GM12878 (cell line): Measurements from ENCODE around the gene PTGR1.

Source experiments
- CHD2 ChIP-seq: IDR thresholded peaks from 2 replicates; pipeline ENCODE4 v1.6.1; 2011; ENCODE audit warnings: low read depth, low read length, improper control_type of control experiment, borderline replicate concordance
- CTCF ChIP-seq, 3 experiments: IDR thresholded peaks in 2 of 3; conservative IDR thresholded peaks in 1 of 3; 2 replicates each; pipeline ENCODE4 v1.5.1; 2011; ENCODE audit warnings: low read depth in 3 of 3, low read length in 3 of 3, mild to moderate bottlenecking in 3 of 3, control low read depth in 2 of 3, moderate library complexity in 2 of 3, inconsistent platforms in 1 of 3, mixed read lengths in 1 of 3; ENCODE audit not compliant: control insufficient read depth in 2 of 3, insufficient read depth in 1 of 3; ENCODE audit errors: extremely low read depth in 1 of 3
- E4F1 ChIP-seq: fragments of 450-650 bp; IDR thresholded peaks from 2 replicates; pipeline ENCODE4 v1.6.1; 2018; ENCODE audit warnings: borderline replicate concordance, mild to moderate bottlenecking; ENCODE audit not compliant: partially characterized antibody
- PAX5 ChIP-seq: IDR thresholded peaks from 2 replicates; pipeline ENCODE4 v1.6.1; 2011; ENCODE audit warnings: low read depth, low read length, borderline replicate concordance
- SMC3 ChIP-seq: IDR thresholded peaks from 2 replicates; pipeline ENCODE4 v1.6.1; 2011; ENCODE audit warnings: low read length, improper control_type of control experiment, borderline replicate concordance
- TF ChIP-seq, protein P1 (sequence below): fragments of 450-650 bp; formaldehyde crosslinking; IDR thresholded peaks from 2 replicates; pipeline ENCODE4 v1.4.0; 2020; ENCODE audit warnings: mild to moderate bottlenecking, moderate library complexity
- TF ChIP-seq, protein P2 (sequence below): fragments of 450-650 bp; IDR thresholded peaks from 2 replicates; pipeline ENCODE4 v1.6.1; 2017; ENCODE audit warnings: mild to moderate bottlenecking, moderate library complexity

GRCh38 chr9:111516061-111516465 lies 83.4 kb downstream of the PTGR1 start:
- no peak for TF ChIP-seq PAX5
- no peak for TF ChIP-seq SMC3
- TF ChIP-seq, protein P1, sequence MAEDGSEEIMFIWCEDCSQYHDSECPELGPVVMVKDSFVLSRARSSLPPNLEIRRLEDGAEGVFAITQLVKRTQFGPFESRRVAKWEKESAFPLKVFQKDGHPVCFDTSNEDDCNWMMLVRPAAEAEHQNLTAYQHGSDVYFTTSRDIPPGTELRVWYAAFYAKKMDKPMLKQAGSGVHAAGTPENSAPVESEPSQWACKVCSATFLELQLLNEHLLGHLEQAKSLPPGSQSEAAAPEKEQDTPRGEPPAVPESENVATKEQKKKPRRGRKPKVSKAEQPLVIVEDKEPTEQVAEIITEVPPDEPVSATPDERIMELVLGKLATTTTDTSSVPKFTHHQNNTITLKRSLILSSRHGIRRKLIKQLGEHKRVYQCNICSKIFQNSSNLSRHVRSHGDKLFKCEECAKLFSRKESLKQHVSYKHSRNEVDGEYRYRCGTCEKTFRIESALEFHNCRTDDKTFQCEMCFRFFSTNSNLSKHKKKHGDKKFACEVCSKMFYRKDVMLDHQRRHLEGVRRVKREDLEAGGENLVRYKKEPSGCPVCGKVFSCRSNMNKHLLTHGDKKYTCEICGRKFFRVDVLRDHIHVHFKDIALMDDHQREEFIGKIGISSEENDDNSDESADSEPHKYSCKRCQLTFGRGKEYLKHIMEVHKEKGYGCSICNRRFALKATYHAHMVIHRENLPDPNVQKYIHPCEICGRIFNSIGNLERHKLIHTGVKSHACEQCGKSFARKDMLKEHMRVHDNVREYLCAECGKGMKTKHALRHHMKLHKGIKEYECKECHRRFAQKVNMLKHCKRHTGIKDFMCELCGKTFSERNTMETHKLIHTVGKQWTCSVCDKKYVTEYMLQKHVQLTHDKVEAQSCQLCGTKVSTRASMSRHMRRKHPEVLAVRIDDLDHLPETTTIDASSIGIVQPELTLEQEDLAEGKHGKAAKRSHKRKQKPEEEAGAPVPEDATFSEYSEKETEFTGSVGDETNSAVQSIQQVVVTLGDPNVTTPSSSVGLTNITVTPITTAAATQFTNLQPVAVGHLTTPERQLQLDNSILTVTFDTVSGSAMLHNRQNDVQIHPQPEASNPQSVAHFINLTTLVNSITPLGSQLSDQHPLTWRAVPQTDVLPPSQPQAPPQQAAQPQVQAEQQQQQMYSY (CRISPR knock-in tag), result no peak
- no peak for TF ChIP-seq E4F1
- no peak for TF ChIP-seq CTCF (IDR thresholded peaks at IDR 0.05 in 2 of 3, conservative IDR thresholded peaks at IDR 0.05 in 1 of 3; ENCODE audit: control insufficient read depth in 2 of 3, extremely low read depth in 1 of 3, insufficient read depth in 1 of 3, low read depth in 3 of 3, low read length in 3 of 3)
- TF ChIP-seq, protein P2, sequence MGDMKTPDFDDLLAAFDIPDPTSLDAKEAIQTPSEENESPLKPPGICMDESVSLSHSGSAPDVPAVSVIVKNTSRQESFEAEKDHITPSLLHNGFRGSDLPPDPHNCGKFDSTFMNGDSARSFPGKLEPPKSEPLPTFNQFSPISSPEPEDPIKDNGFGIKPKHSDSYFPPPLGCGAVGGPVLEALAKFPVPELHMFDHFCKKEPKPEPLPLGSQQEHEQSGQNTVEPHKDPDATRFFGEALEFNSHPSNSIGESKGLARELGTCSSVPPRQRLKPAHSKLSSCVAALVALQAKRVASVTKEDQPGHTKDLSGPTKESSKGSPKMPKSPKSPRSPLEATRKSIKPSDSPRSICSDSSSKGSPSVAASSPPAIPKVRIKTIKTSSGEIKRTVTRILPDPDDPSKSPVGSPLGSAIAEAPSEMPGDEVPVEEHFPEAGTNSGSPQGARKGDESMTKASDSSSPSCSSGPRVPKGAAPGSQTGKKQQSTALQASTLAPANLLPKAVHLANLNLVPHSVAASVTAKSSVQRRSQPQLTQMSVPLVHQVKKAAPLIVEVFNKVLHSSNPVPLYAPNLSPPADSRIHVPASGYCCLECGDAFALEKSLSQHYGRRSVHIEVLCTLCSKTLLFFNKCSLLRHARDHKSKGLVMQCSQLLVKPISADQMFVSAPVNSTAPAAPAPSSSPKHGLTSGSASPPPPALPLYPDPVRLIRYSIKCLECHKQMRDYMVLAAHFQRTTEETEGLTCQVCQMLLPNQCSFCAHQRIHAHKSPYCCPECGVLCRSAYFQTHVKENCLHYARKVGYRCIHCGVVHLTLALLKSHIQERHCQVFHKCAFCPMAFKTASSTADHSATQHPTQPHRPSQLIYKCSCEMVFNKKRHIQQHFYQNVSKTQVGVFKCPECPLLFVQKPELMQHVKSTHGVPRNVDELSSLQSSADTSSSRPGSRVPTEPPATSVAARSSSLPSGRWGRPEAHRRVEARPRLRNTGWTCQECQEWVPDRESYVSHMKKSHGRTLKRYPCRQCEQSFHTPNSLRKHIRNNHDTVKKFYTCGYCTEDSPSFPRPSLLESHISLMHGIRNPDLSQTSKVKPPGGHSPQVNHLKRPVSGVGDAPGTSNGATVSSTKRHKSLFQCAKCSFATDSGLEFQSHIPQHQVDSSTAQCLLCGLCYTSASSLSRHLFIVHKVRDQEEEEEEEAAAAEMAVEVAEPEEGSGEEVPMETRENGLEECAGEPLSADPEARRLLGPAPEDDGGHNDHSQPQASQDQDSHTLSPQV, result no peak
- no peak for TF ChIP-seq CHD2
